ENCODE measurements around the gene CENPM. TPM values are rescaled to one million over a fixed set of nuclear protein-coding genes. Genes with fewer than 3 reads are reported as not detected.

CENPM gene
- total and polyA plus RNA-seq, 2 donors (not counting 1 experiment from before 2014, with no cell fraction given): 5.9 to 11.6 TPM

DNA sequence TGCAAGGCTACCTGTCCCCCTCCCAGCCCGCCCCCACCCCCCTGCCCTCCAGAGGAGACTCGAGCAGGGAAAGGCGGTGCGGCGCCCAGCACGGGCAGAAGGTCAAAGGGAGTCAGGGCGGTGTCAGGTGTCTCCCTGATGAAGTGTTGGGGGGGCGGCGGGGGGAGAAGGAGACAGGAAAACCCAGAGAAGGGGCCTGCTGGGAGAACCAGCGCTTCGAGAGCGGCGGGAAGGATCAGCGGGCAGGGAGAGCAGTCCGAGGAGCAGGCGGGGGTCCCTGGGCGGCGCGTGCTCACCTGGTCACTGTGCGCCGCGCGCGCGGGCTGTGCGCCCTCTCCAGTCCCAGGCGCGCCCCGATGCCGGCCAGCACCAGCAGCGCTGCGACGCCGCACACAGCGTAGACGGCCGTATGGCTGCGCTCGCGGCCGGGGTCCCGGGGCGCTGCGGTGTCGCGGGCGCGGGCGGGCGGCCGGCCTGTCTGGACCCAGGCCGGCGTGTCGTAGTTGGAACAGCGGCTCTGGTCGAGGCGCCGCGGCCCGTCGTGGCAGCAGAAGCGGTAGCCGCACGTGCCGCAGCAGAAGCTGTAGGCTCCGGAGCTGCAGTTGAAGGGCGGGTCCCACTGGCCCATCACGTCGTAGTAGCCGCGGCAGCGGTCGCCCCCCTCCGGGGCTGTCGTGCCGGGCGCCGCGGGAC lies 33.0 kb downstream of the CENPM start:
- Histone ChIP-seq H3K4me2 (ENCODE audit: extremely low read depth, insufficient read depth, low read length) (no peak overlapping the region), H3K36me3 (ENCODE audit: control insufficient read depth, insufficient read depth, low read length) (no peaks in the 10 kb centered on the region), H3K9me3 (ENCODE audit: control insufficient read depth, insufficient read depth, low read depth, low read length) (no peaks in the 10 kb centered on the region), H3K4me1 (ENCODE audit: control insufficient read depth, extremely low read depth, insufficient read depth, low read length) (no peaks in the 10 kb centered on the region), H3K9ac (ENCODE audit: insufficient read depth, low read length) (no peak overlapping the region), H4K20me1 (ENCODE audit: control insufficient read depth, extremely low read depth, insufficient read depth, low read length) (no peaks in the 10 kb centered on the region), H3K79me2 (ENCODE audit: control insufficient read depth, insufficient read depth, low read length) (no peaks in the 10 kb centered on the region), H3K4me3 (replicated peaks in 1 of 4; ENCODE audit: control extremely low read depth in 1 of 4, insufficient read depth in 1 of 4, low read depth in 3 of 4, low read length in 4 of 4) (no peak overlapping the region), H3K27me3 (ENCODE audit: control insufficient read depth, insufficient read depth, low read length) (peaks cover 54% of the 10 kb centered on the region), H3K27ac (ENCODE audit: insufficient read depth, low read length) (no peak overlapping the region), H2AFZ (ENCODE audit: low read length) (no peak overlapping the region)
- no peak for DNase-seq (ENCODE audit: low read depth in 2 of 2)
- peak; percentile 97 for TF ChIP-seq EZH2 (IDR thresholded peaks at IDR 0.05; ENCODE audit: low read length, missing control alignments)
- TF ChIP-seq, protein P1, sequence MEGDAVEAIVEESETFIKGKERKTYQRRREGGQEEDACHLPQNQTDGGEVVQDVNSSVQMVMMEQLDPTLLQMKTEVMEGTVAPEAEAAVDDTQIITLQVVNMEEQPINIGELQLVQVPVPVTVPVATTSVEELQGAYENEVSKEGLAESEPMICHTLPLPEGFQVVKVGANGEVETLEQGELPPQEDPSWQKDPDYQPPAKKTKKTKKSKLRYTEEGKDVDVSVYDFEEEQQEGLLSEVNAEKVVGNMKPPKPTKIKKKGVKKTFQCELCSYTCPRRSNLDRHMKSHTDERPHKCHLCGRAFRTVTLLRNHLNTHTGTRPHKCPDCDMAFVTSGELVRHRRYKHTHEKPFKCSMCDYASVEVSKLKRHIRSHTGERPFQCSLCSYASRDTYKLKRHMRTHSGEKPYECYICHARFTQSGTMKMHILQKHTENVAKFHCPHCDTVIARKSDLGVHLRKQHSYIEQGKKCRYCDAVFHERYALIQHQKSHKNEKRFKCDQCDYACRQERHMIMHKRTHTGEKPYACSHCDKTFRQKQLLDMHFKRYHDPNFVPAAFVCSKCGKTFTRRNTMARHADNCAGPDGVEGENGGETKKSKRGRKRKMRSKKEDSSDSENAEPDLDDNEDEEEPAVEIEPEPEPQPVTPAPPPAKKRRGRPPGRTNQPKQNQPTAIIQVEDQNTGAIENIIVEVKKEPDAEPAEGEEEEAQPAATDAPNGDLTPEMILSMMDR (conservative IDR thresholded peaks at IDR 0.05 in 1 of 2, IDR thresholded peaks at IDR 0.05 in 1 of 2; ENCODE audit: low read depth in 1 of 2, low read length in 2 of 2): no peak

DNA sequence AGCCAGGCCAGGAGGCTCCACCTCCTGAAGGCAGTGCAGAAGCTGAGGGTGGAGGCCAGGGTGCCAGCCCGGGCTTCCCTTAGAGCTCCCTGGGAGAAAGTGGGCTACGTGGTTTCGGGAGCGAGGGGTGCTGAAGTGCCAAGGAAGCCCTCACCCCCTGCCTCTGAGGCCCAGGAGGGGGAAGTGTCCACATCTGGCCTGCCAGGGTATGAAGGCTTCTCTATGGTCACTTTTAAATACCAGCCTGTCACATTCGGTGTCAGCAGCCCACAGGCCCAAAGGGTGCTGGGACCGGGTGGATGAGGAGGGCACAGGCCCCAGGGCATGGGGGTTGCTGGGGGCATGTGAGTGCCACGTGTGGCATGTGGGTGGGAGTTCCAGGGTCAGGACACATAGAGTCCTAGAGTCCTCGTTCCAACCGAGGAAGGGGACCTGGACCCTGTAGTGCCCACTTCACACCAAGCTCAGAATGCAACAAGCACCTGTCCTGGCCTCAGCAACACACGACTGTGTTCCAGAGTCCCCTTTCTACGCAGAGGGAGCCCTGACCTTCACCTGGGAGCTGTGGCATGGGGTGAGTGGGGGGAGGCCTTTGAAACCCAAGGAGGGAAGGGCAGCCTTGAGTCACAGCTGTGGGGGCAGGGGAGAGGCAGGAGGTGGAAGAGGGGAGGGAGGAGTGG lies 33.8 kb downstream of the CENPM start:
- peaks cover 54% of the 10 kb centered on the region for H3K27me3 ChIP-seq (ENCODE audit: control insufficient read depth, insufficient read depth, low read length)

More for the DNA sequence above, 33.8 kb downstream of the CENPM start:
- Histone ChIP-seq H3K36me3 (ENCODE audit: control insufficient read depth, insufficient read depth, low read length) (no peaks in the 10 kb centered on the region), H3K9me3 (ENCODE audit: control insufficient read depth, insufficient read depth, low read depth, low read length) (no peaks in the 10 kb centered on the region), H3K9ac (ENCODE audit: insufficient read depth, low read length) (no peak overlapping the region), H3K27ac (ENCODE audit: insufficient read depth, low read length) (no peak overlapping the region), H3K4me3 (replicated peaks in 1 of 4; ENCODE audit: control extremely low read depth in 1 of 4, insufficient read depth in 1 of 4, low read depth in 3 of 4, low read length in 4 of 4) (no peak overlapping the region), H4K20me1 (ENCODE audit: control insufficient read depth, extremely low read depth, insufficient read depth, low read length) (no peaks in the 10 kb centered on the region), H2AFZ (ENCODE audit: low read length) (no peak overlapping the region), H3K4me1 (ENCODE audit: control insufficient read depth, extremely low read depth, insufficient read depth, low read length) (no peaks in the 10 kb centered on the region), H3K4me2 (ENCODE audit: extremely low read depth, insufficient read depth, low read length) (no peak overlapping the region), H3K79me2 (ENCODE audit: control insufficient read depth, insufficient read depth, low read length) (no peaks in the 10 kb centered on the region)
- TF ChIP-seq, protein P1 (conservative IDR thresholded peaks at IDR 0.05 in 1 of 2, IDR thresholded peaks at IDR 0.05 in 1 of 2; ENCODE audit: low read depth in 1 of 2, low read length in 2 of 2): no peak
- TF ChIP-seq EZH2 (IDR thresholded peaks at IDR 0.05; ENCODE audit: low read length, missing control alignments): peak; percentile 49
- DNase-seq (ENCODE audit: low read depth in 2 of 2): no peak
